HG03095 (cell line): ENCODE measurements around the gene ARMCX4.
"Not testable (repeated sequence)": the region's sequence is repeated elsewhere in the genome, so short reads cannot be mapped to it uniquely, and the experiment has no call there.

Experiments used
- ATAC-seq: cut with Tn5 transposase; IDR thresholded peaks from one replicate; pipeline ENCODE4 v1.9.1; 2021; ENCODE audit warnings: moderate library complexity; ENCODE audit not compliant: unreplicated experiment

Gene ARMCX4

DNA sequence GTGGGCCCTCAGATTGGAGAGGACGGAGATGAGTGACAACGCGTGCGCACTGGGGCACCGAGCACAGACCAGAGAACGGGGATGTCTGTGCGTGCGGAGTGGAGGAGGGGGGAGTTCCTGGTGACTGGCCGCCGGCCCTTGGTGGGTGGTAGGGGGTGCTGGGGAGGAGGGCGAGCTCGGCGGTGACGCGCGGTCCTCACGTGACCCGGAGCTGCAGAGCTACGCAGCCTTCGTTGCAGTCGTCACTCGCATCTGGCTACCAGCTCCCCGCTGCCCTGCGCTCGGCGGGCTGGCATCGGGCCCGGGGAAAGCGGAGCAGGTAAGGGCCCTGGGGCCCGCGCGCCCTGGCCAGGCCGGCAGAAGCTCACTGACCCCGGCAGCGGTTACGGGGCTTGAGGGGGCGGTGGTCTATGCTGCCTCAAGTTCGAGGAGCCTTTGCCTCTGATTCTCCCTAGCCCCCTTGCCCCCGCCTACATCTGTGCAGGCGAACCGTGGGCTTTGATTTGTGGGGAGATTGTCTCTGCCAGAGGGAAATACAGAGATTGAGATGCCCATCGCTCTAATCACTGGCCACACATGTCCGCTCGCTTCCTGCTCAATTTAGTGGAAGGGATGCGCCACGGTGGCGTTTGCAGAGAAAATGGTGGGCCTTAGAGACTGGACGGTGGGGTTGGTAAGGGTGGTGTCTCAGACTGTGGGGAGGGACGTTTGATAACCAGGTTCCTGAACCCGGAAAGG is at the start of gene ARMCX4:
TSS of gene ARMCX4 (plus strand) at position 245 of the 738 bp plus-strand sequence. CDS start 3,134 bp downstream, outside the sequence.
- no peak for ATAC-seq

DNA sequence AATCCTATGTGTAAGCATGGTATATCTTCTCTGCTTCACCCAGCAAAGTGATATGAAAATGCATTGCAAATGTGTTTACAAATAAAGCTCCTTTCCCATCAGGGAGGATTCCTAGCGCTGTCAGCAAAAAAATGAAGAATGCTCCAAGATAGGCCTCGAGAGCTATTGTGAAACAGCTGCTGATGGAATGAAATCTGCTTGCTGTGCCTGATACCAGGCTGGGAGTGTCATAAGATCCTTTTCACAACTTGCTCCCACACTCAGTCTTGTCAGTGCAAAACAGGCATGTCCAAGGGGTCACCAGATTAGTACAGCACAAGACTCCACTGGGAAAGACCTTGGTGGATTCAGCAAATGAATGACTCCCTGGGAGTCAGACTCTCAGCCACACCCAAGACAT is 43.2 kb upstream of the ARMCX4 start:
- no peak for ATAC-seq

DNA sequence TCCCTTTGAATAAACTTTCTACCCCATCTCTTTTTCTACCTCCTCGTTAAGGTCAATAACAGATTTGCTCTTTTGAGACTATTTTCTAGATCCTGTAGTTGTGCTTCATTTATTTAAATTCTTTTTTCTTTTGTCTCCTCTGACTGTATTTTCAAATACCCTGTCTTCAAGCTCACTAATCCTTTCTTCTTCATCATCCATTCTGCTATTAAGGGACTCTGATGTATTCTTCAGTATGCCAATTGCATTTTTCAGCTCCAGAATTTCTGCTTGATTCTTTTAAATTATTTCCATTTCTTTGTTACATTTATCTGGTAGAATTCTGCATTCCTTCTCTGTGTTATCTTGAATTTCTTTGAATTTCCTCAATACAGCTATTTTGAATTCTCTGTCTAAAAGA is 36.0 kb upstream of the ARMCX4 start:
- ATAC-seq: no peak

DNA sequence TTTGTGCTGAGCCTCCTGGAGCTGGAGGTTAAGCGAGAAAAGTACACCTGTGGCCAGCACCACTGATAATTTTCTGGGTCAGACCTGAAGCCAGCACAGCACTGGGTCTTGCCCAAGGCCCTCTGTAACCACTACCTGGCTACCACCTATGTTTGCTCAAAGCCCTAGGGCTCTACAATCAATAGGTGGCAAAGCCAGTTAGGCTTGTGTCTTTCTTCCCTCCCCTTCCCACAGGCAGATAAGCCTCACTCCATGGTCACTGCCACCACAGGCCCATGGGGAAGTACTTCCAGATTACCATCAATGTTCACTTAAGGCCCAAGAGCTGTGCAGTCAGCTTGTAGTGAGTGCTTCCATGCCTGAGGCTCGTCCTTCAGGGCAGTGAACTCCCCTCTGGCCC is 35.2 kb upstream of the ARMCX4 start:
- ATAC-seq: no peak

DNA sequence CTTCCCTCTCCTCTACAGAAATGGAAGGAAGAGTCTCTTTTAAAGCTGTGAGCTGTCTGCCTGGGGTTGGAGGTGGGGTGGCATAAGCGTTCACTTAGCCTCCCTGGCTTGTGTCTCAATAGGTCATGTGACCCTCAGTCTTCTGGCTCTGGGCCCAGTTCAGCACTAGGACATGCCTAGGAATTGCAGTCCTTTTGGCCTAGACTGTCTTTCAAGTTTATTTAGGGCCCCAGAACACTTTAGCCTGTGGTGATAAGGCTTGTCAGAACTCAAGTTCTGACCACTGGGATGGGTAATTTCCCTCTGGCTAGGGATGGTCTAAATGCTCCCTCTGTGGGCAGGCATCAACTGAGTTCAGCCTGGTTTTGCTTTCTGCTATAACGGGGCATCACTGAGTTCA is 34.3 kb upstream of the ARMCX4 start:
- ATAC-seq: no peak

DNA sequence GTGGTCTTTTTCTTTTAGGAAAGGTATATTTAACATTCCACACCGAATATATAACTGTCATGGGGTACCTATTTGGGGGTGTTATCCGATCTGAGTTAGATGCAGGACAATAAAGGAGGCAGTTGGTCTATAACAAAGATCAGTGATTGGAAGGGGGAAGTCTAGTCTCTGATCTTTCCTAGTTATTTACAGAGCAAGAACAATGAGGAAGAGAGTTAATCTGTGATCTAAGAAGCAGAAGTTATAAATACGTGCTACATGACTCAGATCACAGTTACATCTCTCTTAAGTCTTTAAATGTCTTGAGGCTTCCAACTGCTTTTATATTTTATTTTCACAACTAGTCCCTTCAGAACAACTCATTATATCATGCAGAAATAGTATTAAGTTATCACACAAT is 33.2 kb upstream of the ARMCX4 start:
- ATAC-seq: no peak

DNA sequence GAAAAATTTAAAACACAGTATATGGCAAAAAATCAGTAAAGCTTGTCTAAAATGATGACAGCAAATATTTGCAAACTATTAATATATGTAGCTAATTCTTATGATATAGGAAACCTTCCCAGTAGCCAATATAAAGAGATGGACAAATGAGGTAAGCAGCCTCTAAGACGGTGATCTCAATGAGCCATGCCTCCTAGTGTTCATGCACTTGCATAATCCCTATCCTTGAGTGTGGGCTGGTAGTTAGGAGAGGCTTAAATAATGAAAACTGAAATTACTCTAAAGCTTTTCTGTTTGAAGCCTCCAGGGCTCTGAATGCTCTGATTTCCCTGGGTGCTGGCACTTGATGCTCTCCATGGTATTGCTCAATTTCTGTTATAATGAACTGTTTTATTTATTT is 24.6 kb upstream of the ARMCX4 start:
- ATAC-seq: no peak

DNA sequence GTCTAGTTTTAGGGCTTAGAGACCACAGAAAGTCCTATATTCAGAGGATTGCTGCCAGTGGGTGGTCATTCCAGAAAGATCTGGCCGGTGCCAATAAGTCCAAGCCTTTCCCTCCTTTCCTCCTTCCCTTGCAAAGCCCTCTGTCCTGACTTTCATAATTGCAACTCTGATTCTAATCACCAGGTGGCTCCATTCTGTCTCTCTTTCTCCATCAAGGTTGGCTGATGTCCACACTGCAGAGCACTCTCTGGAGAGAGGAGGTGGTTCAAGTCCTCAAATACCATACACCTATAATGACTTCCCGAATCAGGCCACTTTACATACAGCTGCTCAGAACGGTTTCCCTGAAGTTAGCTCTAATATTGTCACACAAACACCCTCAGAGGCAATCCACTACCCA is 22.4 kb upstream of the ARMCX4 start:
- ATAC-seq: no peak

DNA sequence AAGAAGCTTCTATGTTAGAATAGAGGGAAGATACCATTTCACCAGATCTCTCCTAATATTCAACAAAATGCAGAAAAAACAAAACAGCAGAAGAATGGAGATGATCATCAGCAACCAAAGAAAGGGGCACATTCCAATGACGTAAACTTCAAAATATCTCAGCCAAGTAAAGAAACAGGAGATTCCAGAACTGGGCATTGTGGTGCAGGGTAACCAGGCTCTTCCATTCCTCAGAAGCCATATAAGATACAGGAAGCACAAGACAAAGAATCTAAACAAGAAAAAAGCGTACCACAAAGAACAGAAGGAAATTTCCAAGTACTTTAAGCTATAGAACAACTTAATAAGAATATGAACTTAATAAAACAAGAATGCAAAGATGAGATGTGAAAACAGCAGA is 6.9 kb upstream of the ARMCX4 start:
- no peak for ATAC-seq

DNA sequence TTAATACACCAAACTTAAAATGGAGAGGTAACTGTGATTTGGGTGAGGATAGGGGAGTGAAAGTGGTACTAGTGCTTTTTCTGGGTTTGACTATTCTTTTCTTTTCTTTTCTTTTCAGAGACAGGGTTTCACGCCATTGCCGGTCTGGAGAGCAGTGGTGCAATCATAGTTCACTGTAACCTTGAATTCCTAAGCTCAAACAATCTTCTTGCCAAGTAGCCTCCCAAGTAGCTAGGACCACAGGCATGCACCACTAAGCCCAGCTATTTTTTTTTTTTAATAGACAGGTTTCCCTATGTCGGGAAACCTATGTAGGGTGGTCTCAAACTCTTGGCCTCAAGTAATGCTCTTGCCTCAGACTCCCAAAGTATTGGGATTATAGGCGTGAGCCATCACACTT is 3.0 kb upstream of the ARMCX4 start:
- ATAC-seq: no peak

DNA sequence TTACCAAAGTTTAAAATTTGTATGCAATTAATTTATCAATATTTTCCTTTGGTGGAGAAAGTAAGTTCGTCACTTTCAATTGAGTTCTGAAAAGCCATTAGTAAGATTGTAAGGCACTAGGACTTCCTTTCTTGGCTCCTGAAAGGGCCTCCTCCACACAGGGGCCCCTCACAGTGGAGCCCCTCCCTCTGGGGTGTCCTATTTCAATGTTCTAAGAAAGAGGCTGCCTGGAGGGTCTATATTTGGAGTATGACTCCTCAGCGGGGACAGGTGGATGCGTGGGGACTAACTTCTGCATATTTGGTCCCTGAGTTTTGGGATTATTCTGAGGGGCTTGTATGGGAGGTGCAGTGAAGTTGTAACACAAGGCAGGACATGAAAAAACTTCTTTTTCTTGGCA is 1.6 kb upstream of the ARMCX4 start:
- ATAC-seq: no peak

DNA sequence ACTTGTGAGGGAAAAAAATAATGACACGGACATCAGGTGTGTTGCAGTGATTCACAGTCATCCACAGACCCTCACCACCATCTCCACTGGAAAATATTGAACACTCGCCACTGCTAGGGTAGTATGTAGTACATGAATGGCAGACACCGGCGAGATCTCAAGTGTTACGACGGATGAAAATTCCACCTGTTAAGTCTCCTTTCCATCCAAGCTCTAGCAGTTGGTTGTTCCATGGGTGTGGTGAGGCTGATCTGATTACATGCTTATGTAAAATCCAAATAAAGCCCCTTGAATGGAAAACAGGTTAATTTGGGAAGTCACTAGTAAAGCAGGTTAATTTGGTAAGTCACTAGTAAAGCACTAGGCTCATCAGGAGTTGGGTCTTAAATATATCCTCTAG is 1.1 kb upstream of the ARMCX4 start:
- no peak for ATAC-seq

DNA sequence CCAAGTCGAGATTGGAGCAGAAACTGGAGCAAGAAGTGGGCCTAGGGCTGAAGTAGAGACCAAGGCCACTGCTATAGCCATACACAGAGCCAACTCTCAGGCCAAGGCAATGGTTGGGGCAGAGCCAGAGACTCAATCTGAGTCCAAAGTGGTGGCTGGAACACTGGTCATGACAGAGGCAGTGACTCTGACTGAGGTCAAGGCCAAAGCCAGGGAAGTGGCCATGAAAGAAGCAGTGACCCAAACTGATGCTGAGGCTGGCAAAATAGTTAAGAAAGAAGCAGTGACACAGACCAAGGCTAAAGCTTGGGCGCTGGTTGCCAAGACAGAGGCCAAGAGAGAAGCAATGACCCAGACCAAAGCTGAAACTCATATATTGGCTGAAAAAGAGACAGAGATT is 3.5 kb downstream of the ARMCX4 start:
- no peak for ATAC-seq

DNA sequence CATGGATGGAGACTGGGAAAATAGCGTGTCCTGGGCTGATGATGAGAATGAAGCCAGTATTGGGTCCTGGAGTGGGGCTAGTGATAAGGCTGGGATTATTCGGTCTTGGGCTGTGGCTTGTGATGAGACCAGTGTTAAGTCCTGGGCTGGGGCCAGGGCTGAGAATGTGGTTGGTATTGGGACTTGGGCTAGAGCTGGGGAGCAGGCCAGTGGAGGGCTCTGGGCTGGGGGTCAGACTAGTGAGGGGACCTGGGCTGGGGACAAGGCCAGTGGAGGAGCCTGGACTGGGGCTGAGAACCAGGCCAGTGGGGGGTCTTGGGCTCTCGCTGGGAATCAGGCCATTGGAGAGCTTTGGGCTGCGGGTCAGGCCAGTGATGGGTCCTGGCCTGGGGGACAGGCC is 6.7 kb downstream of the ARMCX4 start:
- ATAC-seq: no peak

DNA sequence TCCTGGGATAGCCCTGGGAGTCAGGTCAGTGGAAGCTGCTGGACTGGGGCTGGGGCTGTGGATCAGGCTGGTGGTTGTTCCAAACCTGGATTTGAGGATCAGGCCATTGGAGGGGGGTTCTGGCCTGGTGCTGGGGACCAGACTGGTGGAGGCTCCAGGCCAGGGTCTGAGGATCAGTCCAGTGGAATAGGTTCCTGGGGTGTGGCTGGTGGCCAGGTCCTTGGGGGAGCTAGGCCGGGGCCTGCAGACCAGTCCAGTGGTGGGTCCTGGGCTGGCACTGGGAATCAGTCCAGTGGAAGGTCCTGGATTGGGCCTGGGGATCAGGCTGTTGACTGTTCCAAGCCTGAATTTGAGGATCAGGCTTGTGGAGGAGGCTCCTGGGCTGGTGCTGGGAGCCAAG is 8.0 kb downstream of the ARMCX4 start:
- ATAC-seq: no peak

DNA sequence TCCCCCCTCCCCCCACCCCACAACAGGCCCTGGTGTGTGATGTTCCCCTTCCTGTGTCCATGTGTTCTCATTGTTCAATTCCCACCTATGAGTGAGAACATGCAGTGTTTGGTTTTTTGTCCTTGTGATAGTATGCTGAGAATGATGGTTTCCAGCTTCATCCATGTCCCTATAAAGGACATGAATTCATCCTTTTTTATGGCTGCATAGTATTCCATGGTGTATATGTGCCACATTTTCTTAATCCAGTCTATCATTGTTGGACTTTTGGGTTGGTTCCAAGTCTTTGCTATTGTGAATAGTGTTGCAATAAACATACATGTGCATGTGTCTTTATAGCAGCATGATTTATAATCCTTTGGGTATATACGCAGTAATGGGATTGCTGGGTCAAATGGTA is 17.7 kb downstream of the ARMCX4 start:
- not testable (repeated sequence) for ATAC-seq

DNA sequence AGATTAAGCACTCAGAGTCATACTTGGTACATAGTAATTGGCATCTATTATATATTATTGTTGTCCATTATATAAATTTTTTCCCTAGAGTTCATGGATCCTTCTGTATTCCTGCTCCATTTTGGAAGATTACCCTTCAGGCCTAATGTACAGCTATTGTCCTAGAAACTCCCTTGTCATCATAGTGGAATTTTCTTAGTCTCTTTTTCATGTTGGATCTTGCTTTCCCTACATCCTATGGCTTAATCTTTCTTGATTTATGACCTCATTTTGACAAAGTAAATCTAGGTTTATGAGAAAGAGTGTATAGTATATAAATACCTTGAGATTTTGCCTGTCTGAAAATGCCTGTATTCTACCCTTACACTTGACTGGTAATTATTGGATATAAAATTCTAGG is 22.1 kb downstream of the ARMCX4 start:
- ATAC-seq: no peak

DNA sequence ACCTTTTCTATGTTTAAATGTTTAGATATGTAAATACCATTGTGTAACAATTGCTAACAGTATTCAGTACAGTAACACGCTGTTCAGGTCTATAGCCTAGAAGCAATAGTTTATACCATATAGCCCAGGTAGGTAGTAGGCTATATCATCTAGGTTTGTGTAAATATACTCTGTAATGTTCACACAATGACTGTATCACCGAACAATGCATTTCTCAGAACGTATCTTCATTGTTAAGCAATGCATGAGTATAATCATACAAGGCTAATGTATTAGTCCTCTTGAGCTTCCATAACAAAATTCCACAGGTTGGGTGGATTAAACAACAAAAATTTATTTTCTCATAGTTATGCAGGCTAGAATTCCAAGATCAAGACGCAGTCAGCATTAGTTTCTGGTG is 22.7 kb downstream of the ARMCX4 start:
- ATAC-seq: no peak

DNA sequence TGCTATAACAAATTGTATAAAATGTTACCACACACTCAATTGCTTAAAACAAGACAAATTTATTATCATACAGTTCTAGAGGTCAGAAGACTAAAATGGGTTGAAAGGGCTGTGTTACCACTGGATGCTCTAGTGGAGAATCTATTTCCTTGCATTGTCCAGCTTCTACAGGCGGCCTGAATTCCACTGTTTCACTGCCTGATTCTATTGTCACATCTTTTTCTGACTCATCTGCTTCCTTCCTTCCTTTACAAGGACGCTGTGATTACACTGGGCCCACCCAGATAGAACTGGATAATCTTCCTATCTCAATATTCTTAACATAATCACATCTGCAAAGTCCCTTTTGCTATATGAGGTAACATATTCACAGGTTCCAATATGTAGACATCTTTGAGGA is 45.7 kb downstream of the ARMCX4 start:
- no peak for ATAC-seq
